ENCODE results near the gene RSPH6A.
"Not testable (repeated sequence)": the region's sequence is repeated elsewhere in the genome, so short reads cannot be mapped to it uniquely, and the experiment has no call there.

RSPH6A gene

DNA sequence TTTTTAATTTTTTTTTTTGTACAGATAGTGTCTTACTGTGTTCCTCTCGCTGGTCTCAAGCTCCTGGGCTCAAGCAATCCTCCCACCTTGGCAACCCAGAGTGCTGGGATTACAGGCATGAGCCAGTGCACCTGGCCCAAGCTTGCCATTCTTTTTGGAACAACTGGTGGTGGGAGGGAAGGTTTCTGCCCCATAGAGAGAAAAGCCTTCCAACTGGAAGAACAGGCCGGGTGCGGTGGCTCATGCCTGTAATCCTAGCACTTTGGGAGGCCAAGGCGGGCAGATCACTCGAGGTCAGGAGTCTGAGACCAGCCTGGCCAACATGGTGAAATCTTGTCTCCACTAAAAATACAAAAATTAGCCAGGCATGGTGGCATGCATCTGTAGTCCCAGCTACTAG, 15.6 kb downstream of the RSPH6A start:
- not testable (repeated sequence) for DNase-seq

DNA sequence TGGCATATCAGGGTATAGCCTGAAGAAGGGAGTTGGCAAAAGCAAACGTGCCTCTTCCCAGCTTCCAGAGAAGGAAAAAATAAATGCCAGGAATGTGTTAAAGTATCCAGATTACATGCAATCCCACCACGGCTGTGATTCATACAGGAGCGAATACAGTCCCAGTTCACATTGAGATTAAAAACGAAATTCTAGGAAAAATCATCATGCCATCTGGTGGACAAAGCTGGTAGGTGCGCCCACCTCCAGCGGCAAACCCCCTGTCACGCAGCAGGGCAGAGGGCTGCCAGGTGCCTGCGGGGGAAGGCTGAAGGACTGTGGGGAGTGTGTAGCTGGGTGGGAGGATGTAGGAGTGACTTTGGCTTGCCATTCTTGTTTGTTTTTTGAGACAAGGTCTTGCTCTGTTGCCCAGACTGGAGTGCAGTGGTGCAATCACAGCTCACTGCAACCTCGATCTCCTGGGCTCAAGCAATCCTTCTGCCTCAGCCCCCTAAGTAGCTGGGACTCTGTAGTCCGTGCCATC, 16.1 kb downstream of the RSPH6A start:
- DNase-seq: peak; percentile 53

DNA sequence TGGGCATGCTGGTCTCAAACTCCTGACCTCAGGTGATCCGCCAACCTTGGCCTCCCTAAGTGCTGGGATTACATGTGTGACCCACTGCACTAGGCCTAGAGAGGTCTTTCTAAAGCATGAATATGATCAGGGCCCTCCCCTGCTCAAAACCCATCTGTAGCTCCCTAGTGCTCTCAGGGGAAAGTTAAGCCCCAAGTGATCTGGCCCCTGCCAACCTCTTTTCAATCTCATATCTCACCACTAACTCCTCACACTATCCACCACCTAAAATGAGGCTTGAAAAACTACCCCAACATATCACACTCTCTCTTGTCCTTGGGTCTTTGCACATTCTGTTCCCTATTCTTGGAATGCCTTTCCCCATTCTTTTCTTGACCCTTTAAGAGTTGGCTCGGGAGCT, 20.5 kb downstream of the RSPH6A start:
- DNase-seq: no peak

DNA sequence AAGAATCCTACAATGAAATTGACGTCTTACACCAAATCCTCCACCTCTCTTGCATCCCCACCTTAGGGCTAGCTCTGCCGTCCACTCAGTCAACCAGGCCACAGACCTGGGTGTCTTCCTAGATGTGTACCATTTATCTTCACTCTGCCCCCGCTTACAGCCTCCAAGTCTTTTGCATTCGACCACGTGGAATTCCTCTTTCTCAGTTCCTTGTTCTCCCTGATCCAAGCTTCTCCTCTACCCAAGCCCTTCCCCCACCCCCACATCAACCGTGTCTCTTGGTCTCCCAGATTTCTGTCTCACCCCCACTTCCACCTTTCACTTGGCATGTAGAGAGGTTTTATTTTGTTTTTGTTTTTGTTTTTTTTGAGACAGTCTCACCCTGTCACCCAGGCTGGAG, 21.2 kb downstream of the RSPH6A start:
- DNase-seq: no peak

DNA sequence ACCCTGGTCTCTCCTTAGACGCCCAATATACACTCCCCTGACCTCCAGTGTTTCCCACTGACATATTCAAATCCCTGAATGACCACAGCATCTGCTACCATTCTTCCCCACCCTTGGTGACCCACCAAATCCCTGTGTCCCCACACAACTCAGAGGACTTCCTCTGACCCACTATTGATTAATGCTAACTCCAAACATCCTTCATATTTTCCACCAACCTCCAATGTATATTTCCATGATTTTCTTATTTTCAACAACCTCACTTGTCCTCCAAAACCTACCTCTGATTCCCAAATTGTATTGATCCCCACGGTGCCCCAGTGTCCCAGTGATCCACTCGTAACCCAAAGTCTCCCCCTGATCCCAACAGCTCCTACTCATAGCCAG, 21.9 kb downstream of the RSPH6A start:
- DNase-seq: no peak

DNA sequence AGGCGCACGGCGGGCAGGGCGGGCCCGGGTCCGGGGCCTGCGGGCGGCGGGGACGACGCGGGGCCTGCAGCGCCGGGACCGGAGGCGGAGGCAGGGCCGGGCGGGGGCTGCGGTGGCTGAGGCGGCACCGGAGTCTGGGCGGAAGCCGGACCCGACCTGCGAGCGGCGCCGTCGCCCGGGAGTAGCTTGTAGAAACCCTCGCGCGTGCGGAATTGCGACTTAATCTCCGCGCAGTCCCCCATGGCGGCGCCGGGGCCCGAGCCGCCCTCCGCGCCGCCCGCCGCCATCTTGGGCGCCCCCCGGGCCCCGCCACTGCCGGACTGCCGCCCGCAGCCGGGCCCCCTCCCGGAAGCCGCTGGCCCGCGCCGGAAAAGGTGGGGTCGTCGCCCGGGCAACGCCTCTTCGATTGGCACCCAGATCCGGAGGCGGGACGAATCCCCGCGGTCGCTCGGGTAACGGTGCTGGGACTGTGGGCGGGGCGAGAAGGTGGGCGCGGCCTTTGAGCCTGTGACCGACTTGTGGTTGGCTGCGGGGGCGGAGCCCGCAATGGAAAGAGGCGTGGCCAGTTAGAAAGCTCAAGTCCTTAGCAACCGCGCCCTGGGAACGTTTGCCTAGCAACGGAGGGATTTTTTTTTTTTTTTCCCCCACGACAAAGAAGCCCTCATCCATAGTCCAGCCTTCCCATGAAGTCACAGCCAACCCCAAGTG, 22.5 kb downstream of the RSPH6A start, which contains the start of gene DMWD:
TSS of gene DMWD (minus strand) at position 376 of the 708 bp plus-strand sequence. CDS start at position 287, 89 bp downstream.
- DNase-seq: peak; percentile 97

DNA sequence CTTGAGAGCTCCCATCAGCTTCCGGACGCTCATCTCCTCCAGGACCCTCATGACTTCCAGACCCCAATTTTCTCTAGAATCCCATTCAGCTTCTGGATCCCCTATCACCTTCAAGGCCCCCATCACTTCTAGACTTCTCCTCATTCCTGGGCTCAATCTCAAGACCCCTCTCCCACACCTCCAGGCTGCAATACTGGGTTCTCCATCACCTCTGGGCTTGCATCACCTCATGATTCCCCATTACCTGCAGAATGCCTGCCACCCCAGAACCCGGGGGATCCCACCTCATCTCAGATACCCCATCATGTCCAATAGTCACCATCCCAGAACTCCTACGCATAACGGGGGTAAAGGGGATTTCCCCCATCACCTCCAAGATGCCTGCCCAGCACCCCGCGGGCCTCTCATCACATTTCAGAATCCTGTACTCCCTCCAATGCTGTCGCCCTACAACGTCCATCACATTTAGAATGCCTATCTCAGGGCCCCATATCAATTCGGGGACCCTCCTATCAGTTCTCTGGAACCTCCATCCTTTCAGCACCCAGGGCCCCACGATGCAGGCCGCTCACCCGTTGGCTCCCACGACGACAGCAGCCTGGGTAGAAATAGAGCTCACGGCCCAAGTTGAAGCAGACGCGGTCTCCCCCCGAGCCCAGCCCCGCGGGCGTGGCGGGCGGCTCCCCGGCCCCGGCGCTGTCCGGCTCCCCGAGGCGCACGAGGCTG, 23.2 kb downstream of the RSPH6A start:
- DNase-seq: no peak

DNA sequence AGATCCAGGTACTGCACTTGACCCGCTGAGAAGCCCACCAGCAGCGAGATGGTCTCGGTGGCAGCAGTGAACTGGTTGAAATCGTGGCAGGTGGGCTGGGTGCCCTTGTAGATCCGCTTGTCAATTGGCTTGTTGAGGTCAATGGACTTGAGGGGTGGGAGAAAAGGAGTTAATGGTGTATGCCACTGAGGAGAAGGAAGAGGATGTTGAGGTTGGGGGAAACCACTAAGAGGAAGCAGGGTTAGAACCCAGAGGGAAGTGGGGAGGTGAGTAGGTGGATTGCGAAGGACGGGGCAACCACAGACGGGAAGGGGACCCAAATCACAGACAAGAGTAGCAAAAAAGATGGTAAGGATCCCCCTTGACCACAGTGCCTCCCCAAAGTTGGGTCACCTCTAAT, 24.2 kb downstream of the RSPH6A start:
- peak; percentile 70 for DNase-seq

DNA sequence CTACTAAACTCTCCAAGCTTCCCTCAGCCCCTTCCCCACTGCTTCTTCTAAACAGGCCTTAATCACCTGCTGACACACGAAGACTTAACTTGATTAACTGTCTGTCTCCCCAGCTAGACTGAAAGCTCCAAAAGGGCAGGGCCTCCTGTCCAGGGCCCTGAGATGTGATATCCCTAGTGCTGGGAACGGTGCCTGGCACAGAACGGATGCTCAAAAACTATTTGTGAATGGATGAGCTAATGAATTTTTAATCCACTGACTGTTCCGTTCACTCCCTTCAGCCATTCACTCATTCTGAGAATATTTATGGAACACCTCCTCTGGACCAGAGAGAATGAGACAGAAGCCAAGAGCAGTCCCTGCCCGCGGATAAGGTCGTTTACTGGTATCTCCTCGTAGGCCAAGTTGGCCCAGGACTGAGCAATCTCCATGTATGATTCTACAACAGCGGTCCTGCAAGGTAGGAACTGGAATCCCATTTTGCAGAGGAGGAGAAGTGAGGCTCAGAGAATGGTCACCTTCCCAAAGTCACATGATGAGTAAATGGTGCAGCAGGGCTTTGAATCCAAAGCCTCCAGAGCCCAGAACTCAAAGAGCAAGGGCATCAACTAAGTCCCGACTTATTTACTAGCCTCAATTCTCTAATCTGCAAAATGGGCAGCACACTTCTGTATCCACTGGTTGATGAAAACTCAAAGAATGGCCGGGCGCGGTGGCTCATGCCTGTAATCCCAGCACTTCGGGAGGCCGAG, 25.9 kb downstream of the RSPH6A start:
- no peak for DNase-seq

DNA sequence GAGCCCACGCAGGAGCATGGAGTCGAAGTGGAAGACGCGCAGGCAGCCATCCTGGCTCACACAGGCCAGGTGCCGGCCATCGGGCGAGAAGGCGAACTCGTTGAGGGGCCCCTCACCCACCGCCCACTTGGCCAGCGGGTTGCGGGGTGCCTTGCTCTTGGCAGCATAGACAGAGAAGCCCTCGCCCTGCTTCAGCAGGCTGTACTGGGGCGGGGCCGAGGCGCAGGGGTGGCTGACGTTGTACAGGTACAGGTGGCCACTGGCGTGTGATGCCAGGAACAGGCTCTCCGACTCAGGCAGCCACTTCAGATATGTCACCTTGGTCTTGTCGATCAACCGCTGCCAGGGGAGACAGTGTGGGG, 28.6 kb downstream of the RSPH6A start:
- no peak for DNase-seq

DNA sequence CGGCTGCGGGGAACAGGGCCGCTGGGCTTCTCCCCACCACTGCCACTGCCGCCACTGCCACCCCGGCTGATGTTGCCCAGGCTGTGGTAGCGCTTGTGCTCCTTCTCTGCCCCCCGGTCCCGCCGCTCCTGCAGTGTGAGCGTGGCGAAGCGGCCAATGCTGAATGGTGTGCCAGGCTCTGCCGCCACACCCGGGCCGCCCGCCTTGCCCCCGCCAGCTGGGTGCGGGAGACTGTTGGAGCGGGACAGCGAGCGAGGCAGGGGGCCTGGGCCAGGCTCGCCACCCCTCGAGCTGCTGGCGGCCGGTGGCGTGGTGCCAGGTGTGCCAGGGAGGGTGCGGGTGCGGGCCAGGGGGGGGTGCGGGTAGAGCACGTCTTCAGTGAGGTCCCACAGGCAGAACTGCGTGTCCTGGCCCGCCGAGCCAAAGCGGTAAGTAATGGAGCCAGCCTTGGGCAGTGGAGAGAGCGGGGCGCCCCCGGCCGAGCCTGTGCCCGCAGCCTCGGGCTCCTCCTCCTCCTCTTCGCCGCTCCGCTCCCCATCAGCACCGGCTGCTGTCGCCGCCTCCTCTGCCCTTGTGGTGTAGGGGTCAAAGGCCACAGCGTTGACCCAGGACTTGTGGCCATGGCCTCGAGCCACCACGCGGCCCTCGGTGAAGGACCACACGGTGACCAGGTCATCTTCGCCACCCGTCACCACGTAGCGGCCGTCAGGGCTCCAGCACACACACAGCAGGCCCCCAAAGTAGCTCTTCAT, 29.2 kb downstream of the RSPH6A start:
- DNase-seq: no peak

DNA sequence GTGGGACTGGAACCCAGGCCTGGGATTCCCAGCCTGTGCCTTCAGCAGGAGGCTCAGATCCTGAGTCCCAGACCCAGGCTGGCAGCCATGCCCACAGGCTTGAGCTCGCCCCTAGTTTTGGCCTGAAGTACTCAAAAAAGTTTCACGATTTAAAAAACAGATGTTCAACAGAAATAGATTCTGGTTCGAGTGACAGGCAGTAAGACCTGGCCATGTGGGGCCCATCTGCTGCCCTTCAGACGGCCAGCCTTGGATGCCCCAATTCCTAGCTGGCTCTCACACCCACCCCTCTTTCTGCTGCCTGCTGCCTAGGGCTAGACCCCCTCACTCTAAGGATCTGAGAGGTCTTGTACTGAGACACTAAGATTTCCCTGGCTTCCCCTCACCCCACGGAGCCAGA, 30.0 kb downstream of the RSPH6A start:
- DNase-seq: no peak

DNA sequence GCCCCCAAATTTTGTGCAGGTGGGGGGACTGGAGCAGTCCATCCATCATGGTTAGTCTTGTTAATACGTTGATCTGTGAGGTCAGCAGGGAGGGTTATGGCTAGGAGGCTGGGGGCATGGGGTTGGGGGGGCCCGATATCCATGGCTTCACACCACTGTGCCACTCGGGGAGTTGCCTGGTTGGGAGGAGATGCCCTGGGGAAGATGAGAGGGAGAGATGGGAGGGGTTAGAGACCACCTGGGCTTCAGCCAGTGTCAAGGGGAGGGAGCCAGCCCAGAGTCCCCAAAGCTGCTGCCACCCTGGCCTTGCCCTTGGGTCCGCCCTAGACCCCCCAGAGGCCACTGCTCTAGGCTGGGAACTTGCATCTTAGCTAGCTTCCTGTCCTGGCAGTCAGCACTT, 31.0 kb downstream of the RSPH6A start:
- DNase-seq: no peak

DNA sequence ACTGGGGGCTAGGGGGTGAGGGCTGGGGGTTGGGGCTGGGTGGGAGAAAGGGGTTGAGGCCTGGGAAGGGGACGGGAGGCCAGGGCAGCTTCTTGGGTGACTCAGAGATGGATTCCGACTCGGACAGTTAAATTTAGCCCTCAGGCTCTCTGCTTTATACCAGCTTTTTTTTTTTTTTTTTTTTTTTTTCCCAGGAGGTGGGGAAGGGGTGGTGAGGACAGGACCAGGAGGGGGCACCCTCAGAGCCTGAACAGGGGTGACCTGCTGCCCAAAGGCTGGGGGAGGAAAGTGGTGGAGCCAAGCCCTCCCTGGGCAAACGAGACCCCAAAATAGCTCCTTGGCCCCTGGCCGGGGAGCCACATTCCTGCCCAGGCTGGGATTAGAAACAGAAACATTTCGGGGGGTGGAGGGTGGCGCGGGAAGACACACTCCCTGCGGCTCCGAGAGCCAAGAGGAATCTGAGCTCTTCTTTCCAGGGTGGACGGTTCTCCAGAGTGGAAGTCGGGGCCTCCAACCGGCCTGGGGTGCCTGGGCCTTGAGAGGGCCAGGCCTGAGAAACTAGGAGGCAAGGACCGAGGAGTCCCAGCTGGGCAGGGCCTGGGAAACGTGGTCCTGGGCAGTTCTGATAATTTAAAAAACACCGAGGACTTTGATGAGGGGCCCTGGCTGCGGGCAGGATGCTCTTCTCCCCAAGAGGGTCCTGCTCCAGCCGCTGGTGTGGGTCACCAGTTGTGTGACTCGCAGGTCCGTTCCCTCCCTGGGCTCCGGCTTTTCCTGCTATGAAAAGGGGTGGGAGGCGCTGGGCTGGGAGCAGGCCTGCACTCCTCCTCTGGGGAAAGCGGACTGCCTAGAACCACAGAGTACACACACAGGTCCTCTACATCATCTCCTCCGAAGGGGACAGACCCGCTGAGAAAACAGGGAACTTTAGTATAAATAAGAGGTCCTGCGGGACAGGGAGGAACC, 32.0 kb downstream of the RSPH6A start:
- DNase-seq: no peak

DNA sequence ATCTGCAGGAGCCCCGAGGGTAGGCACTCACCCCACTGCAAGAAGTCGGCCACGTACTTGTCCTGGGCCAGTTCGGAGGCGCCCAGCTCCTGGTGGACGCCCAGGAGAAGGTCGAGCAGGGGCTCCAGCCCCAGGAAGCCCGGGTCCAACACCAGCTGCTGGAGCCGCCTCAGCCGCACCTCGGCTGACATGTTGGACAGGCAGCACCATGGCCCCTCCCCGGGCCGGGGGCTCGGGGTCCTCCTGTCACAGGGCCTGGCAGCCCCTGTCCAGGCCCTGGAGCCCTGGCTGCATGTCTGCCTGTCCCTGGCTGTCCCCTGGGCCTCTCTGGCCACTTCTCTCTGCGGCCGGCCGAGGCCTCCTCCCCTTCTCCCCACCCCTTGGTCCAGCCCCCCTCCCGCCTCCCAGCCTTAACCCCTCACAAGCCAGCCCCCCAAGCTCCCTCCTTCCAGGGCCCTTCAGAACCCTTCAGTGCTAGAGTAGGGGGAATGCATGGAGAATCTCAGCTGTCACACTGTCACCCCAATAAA, 32.9 kb downstream of the RSPH6A start, which contains the start of gene DMPK:
TSS of gene DMPK (minus strand) at position 329 of the 530 bp plus-strand sequence. CDS start at position 191, 138 bp downstream.
- DNase-seq: no peak

DNA sequence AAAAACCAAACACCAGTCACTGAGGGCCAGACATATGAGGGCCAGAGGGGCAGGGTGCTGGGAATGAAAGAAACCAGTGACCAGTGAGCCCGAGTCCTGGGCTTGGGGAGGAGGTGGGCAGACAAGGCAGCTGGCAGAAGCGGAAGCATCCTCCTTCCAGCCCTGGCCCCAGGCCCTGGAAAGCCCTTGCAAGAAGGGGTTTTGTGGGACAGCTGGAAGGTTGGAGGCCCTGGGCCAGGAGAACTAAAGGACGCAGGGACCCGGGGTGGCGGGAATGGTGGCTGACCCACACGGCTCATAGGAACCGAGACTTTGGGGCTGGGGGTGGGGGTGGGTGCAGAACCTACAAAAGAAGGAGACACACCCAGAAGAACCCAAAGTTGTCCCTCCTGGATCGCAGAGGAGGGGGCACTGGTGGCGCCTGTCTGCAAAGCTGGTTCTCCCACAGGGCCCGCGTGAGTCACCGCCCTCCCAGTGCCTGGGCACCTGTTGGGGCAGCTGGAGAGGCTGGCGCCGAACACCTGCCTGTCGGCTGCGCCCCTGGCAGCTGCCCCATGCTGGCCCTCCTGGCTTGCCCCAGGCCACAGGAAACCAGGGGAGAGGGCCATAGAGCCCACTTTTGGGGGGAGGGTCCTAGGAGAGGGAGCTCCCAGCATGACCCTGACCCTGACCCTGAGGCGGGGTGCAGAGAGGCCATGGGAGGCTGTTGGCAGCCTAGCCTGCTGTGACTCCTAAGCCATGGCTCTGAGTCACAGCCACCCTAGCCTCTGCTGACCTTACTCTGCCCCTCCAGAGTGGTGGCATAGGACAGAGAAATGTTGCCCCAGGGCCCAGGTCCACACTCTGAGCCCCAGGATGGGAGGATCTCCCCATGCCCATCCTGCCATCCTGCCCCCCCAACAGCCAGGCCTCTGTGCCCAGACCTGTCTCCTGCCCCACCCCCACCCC, 33.6 kb downstream of the RSPH6A start:
- no peak for DNase-seq

DNA sequence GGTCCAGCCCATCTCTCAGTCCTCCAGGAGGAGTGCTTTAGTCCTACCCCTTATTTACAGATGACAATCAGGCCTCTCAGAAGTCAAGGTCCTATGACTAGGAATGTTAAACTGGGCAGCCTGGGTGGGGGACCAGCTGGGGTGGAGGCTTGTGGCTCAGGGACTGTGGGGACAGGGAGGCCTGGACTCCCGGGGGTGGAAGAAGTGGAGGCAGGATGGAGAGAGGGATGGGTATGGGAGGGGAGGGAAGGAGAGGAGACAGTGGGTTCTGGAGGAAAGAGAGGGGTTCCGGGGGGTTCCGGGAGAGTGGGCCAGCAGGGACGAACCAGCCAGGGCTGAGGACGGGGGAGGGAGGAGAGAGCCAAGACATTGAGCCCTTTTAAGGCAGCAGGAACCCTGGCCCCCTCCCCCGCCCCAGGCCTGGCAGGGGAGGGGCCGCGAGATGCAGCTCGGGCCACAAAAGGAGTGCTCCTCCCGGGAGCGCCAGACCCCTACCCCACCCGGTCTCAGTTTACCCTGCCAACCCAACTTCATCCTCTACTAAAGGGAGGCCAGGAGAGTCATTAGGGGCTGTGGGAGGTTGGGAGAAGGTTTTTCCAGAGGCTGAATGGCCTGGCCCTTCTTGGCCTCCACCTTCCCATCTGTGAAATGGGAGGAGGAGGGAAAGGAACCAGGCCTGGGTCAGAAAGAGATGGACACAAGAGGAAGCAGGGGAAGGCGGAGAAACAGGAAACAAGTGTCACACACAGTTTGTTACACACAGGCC, 34.5 kb downstream of the RSPH6A start:
- DNase-seq: no peak

DNA sequence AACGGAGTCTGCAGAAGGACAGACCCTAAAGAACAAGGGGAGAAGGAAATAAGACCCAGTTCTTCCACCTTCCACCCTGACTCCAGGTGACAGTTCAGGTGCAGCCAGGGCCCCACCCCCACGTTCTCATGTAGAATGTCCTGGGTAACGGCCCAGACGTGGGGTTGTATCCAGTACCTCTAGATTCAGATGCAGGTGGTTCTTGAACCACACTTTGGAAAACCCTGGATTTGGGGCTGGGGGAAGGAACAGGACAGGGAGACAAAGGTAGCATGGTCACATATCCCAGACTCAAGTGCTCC, 35.0 kb downstream of the RSPH6A start:
- no peak for DNase-seq

All from central memory CD4-positive, alpha-beta T cell (primary cell).